ENCODE measurements around the gene PFKL. TPM values are rescaled to one million over a fixed set of nuclear protein-coding genes. Genes with fewer than 3 reads are reported as not detected.

The PFKL gene
- polyA plus RNA-seq, 2 of the 4 experiments (the other 2 are of a cell fraction) = 23.2 to 38.7 TPM

DNA sequence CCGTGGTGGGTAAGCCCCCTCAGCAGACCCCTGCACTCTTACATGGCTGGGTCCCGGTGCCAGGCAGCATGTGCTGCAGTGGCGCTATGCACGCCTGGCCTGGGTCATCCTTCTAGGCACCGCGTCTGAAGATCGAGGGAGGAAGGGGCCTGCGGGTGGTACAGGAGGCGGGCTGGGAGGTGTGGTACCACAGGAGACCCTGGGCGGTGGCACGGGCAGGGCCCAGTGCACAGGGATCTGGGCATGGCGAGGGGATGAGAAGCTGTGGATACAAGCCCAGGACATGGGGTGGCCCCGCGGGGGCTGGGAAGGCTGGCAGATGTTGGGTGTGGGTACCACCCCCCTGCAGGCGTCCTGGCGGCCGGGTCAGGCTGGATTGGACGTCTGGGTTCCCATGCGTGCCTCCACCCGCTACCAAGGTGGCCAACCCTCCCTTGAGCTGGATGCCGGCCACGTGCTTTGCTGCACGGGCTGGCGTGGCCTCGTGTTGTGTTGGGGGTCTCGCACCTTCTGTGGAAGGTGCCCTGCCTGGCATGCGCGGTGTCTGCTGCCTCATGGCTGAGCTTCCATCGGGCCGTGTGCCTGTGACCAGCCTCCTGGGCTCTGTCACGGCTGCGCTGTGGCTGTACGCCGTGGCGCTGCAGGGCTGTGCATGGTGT lies 19.7 kb downstream of the PFKL start:
- ChIA-PET CTCF (interaction anchor here (0.7 to 2.6 kb wide), 3 partner anchors 9 to 22 kb away, joined by 3 to 8 read pairs (median 6); no protein-coding TSS in a partner anchor), POLR2A (no interaction called here)
- no peaks in the 10 kb centered on the region for H3K4me1 ChIP-seq
- no peak for DNase-seq (ENCODE audit: low read depth in 1 of 2, low spot score in 1 of 2)
- H3K9me3 ChIP-seq = no peaks in the 10 kb centered on the region
- 79% methylated on average over 4 of the region's 35 CpGs for WGBS (ENCODE audit: missing lambda C conversion rate)
- H3K27ac ChIP-seq = no peak overlapping the region
- TF ChIP-seq ZNF302 (CRISPR knock-in tag; IDR thresholded peaks at IDR 0.05) = no peak
- H3K4me2 ChIP-seq = no peak overlapping the region
- no peak for ATAC-seq
- FAIRE-seq = no peak
- H3K4me3 ChIP-seq = no peak overlapping the region

DNA sequence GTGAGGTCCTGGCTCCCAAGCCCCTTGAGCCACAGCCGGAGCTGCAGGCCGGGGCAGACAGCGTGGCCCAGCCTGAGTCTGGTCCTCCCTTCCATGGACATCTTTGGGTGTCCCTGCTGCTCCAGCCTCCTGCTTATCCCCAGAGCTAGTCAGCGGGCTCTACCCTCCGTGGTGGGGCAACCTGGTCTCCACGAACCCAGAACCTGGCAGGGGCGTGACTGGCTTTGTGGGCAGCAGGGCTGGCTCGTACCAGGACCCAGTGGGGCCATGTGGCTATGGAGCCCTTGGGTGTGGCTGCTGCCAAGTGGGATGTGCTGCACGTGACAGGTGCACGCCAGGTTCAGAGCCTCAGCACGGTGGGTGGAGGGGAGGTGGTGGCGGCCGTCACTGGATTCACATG lies 21.0 kb downstream of the PFKL start:
- FAIRE-seq (no peak), DNase-seq (ENCODE audit: low read depth in 1 of 2, low spot score in 1 of 2) (no peak), ATAC-seq (no peak)
- Histone ChIP-seq H3K4me3 (no peak overlapping the region), H3K4me2 (no peak overlapping the region), H3K27ac (no peak overlapping the region), H3K4me1 (no peaks in the 10 kb centered on the region), H3K9me3 (no peaks in the 10 kb centered on the region)
- WGBS (ENCODE audit: missing lambda C conversion rate) = 95% methylated on average over 11 of the region's 13 CpGs
- ChIA-PET POLR2A (no interaction called here), CTCF (interaction anchor here (1.9 to 2.6 kb wide), 2 partner anchors 16 to 23 kb away, joined by 6 to 8 read pairs; no protein-coding TSS in a partner anchor)
- TF ChIP-seq POLR2AphosphoS2 (conservative IDR thresholded peaks at IDR 0.05; ENCODE audit: low read length) (no peak), RFX5 (IDR thresholded peaks at IDR 0.05) (no peak), NFE2L2 (conservative IDR thresholded peaks at IDR 0.05; ENCODE audit: low read length) (no peak), CHD4 (IDR thresholded peaks at IDR 0.05; ENCODE audit: borderline replicate concordance) (no peak), NR3C1 (IDR thresholded peaks at IDR 0.05) (no peak), SMC3 (IDR thresholded peaks at IDR 0.05) (no peak), HDAC2 (IDR thresholded peaks at IDR 0.05) (no peak), HOXA7 (CRISPR knock-in tag; IDR thresholded peaks at IDR 0.05) (no peak), CBX2 (IDR thresholded peaks at IDR 0.05; ENCODE audit: borderline replicate concordance, low read depth) (no peak)

DNA sequence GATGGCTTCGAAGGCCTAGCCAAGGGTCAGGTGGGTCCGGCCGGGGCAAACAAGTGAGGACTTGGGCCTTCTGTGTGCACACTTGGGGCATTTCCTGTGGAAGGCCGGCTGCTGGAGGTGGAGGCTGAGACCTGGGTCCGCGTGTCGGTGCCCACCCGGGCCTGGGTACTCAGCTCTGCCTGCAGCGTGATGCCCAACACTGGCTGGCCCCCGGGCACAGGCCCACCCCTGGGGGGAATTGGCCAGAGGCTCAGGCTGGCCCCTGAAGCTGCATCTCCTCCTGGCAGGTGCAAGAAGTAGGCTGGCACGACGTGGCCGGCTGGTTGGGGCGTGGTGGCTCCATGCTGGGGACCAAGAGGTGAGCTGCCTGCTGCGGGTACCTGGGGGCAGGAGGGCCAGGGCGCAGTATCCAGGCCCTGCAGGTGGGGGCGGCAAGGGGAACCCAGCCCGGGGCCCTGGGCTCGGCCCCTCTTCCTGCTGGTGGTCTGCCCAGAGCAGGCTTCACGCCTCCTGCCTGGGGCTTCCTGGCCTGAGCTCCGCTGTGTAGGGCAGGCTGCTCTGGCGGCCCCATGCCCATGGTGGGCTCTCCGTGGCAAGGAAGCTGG lies 22.1 kb downstream of the PFKL start:
- H3K27ac ChIP-seq = no peak overlapping the region
- FAIRE-seq (no peak), DNase-seq (ENCODE audit: low read depth in 1 of 2, low spot score in 1 of 2) (no peak), ATAC-seq (no peak)
- no CpG with 5 or more reads among the region's 23 CpGs for WGBS (ENCODE audit: missing lambda C conversion rate)
- TF ChIP-seq EHF (CRISPR knock-in tag; IDR thresholded peaks at IDR 0.05) (no peak), MAFK (IDR thresholded peaks at IDR 0.05; ENCODE audit: partially characterized antibody) (no peak), RAD21 (conservative IDR thresholded peaks at IDR 0.05 in 1 of 2, IDR thresholded peaks at IDR 0.05 in 1 of 2) (no peak), RCOR1 (IDR thresholded peaks at IDR 0.05; ENCODE audit: low read depth, low read length) (no peak), BHLHE40 (IDR thresholded peaks at IDR 0.05; ENCODE audit: low read depth, low read length) (no peak)
- TF ChIP-seq, protein P1, sequence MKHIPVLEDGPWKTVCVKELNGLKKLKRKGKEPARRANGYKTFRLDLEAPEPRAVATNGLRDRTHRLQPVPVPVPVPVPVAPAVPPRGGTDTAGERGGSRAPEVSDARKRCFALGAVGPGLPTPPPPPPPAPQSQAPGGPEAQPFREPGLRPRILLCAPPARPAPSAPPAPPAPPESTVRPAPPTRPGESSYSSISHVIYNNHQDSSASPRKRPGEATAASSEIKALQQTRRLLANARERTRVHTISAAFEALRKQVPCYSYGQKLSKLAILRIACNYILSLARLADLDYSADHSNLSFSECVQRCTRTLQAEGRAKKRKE (CRISPR knock-in tag; IDR thresholded peaks at IDR 0.05; ENCODE audit: low read depth) = no peak
- TF ChIP-seq, protein P2, sequence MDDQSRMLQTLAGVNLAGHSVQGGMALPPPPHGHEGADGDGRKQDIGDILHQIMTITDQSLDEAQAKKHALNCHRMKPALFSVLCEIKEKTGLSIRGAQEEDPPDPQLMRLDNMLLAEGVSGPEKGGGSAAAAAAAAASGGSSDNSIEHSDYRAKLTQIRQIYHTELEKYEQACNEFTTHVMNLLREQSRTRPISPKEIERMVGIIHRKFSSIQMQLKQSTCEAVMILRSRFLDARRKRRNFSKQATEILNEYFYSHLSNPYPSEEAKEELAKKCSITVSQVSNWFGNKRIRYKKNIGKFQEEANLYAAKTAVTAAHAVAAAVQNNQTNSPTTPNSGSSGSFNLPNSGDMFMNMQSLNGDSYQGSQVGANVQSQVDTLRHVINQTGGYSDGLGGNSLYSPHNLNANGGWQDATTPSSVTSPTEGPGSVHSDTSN (IDR thresholded peaks at IDR 0.05) = no peak
- H3K4me2 ChIP-seq = no peak overlapping the region
- no peaks in the 10 kb centered on the region for H3K4me1 ChIP-seq
- no peak overlapping the region for H3K4me3 ChIP-seq
- POLR2A ChIA-PET = no interaction called here
- CTCF ChIA-PET = no interaction called here
- no peaks in the 10 kb centered on the region for H3K9me3 ChIP-seq

DNA sequence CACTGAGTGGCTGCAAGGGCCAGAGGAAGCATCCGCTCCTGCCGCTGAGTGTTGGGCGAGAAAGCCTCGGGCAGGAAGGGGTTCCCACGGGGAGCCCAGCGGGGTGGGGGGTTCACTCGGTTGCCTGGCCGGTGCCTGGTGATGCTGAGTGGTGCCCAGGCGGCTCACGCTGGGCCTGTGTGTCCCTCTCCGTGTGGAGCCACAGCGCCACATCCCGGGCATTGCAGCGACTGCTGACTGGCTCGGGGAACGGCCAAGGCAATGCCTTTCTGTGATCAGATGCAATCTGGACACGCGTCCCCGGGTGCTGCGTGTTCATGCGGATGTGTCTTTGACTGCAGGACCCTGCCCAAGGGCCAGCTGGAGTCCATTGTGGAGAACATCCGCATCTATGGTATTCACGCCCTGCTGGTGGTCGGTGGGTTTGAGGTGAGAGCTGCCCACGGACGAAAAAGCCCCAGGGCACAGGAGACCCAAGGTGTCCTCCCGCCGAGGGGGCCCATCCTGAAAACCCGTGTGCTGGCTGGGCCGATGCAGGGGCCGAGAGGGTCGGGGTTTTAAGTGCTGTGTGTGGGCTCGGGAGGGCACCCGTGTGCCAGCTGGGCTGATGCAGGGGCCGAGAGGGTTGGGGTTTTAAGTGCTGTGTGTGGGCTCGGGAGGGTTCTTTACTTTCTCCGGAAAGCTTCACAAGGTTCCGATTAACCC lies 22.9 kb downstream of the PFKL start:
- Histone ChIP-seq H3K4me3 (no peak overlapping the region), H3K4me1 (no peaks in the 10 kb centered on the region), H3K4me2 (no peak overlapping the region), H3K27ac (no peak overlapping the region), H3K9me3 (no peaks in the 10 kb centered on the region)
- ChIA-PET POLR2A (no interaction called here), CTCF (interaction anchor here (0.6 kb wide), 1 partner anchor 354 kb away, joined by 3 read pairs; no protein-coding TSS in a partner anchor)
- FAIRE-seq (no peak), DNase-seq (ENCODE audit: low read depth in 1 of 2, low spot score in 1 of 2) (no peak), ATAC-seq (no peak)
- 90% methylated on average over 15 of the region's 38 CpGs for WGBS (ENCODE audit: missing lambda C conversion rate)
- TF ChIP-seq NFE2L2 (conservative IDR thresholded peaks at IDR 0.05; ENCODE audit: low read length) = no peak
- no peak for TF ChIP-seq CEBPB (IDR thresholded peaks at IDR 0.05)
- no peak for TF ChIP-seq CHD4 (IDR thresholded peaks at IDR 0.05; ENCODE audit: borderline replicate concordance)
- no peak for TF ChIP-seq PHF8 (IDR thresholded peaks at IDR 0.05; ENCODE audit: borderline replicate concordance, low read depth)
- TF ChIP-seq RFX5 (IDR thresholded peaks at IDR 0.05) = no peak
- TF ChIP-seq TFCP2L1 (CRISPR knock-in tag; IDR thresholded peaks at IDR 0.05) = no peak
- TF ChIP-seq SMC3 (IDR thresholded peaks at IDR 0.05) = no peak
- TF ChIP-seq, protein P2 (IDR thresholded peaks at IDR 0.05) = no peak
- TF ChIP-seq FOSL2 (IDR thresholded peaks at IDR 0.05) = no peak
- no peak for TF ChIP-seq FOSL2 (CRISPR knock-in tag; IDR thresholded peaks at IDR 0.05)
- no peak for TF ChIP-seq TP53 (CRISPR knock-in tag; IDR thresholded peaks at IDR 0.05)
- TF ChIP-seq, protein P3, sequence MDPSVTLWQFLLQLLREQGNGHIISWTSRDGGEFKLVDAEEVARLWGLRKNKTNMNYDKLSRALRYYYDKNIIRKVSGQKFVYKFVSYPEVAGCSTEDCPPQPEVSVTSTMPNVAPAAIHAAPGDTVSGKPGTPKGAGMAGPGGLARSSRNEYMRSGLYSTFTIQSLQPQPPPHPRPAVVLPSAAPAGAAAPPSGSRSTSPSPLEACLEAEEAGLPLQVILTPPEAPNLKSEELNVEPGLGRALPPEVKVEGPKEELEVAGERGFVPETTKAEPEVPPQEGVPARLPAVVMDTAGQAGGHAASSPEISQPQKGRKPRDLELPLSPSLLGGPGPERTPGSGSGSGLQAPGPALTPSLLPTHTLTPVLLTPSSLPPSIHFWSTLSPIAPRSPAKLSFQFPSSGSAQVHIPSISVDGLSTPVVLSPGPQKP (IDR thresholded peaks at IDR 0.05; ENCODE audit: low read depth, low read length) = no peak
- TF ChIP-seq FOSB (CRISPR knock-in tag; IDR thresholded peaks at IDR 0.05) = no peak
